Testis (tissue), 3 donors: ENCODE measurements around the gene FKBP8. TPM values are rescaled to one million over a fixed set of nuclear protein-coding genes. Genes with fewer than 3 reads are reported as not detected.

ENCODE experiments used
- DNase-seq: peaks from one replicate; pipeline ENCODE4 v3.0.0-alpha.2; 2019
- H3K27ac ChIP-seq, 2 donors: fragments of 200-600 bp; sonication (generic); one replicate each; pipeline ENCODE4 v1.5.1; 2019
- H3K27me3 ChIP-seq: fragments of 200-600 bp; sonication (generic); one replicate; pipeline ENCODE4 v1.5.1; 2019
- H3K36me3 ChIP-seq: fragments of 200-600 bp; sonication (generic); one replicate; pipeline ENCODE4 v1.5.1; 2017; ENCODE audit warnings: low read depth; ENCODE audit errors: missing control alignments
- H3K4me1 ChIP-seq: fragments of 200-600 bp; sonication (generic); one replicate; pipeline ENCODE4 v1.5.1; 2019
- H3K4me3 ChIP-seq, 2 donors: fragments of 200-600 bp; sonication (generic); one replicate each; pipeline ENCODE4 v1.5.1; 2017 to 2019
- H3K9me3 ChIP-seq: fragments of 200-600 bp; sonication (generic); one replicate; pipeline ENCODE4 v1.5.1; 2017
- CTCF ChIP-seq, 3 experiments: fragments of 450-650 bp in 2 of 3; fragments of 200-600 bp in 1 of 3; sonication (generic) in 1 of 3; IDR thresholded peaks; one replicate each; pipeline ENCODE4 v1.5.1; 2016 to 2019; ENCODE audit warnings: antibody characterized with exemption in 3 of 3, mild to moderate bottlenecking in 2 of 3, moderate library complexity in 1 of 3
- POLR2A ChIP-seq: fragments of 450-650 bp; IDR thresholded peaks from one replicate; pipeline ENCODE4 v1.6.1; 2017; ENCODE audit warnings: antibody characterized with exemption, mild to moderate bottlenecking, moderate library complexity
- WGBS, 2 donors: methylation state at CpG; one replicate each; pipeline ENCODE4 v1.1.5; 2018; 5-methylcytosine and 5-hydroxymethylcytosine counted together
- intact Hi-C: fragments of 100-400 bp; cut with DNase I; formaldehyde crosslinking; loops from one replicate; pipeline ENCODE4 v1.15.1; 2023; ENCODE audit warnings: low total_unique reads
- polyA plus RNA-seq: library from polyadenylated mRNA; stranded (reverse); fragments of 350-450 nt; fragmentation: Illumina TruSeq; extraction: RNeasy Lipid Tissue Mini Kit (QIAGEN cat#74804); gene quantifications from one replicate; pipeline ENCODE4 v1.2.3, GENCODE V29; 2014; ENCODE audit warnings: low read depth, low replicate concordance; ENCODE audit not compliant: insufficient read depth
- total RNA-seq, 2 donors: library from RNA; depleted of rRNA; stranded (reverse); fragments of >200 nt; gene quantifications; one replicate each; pipeline ENCODE4 v1.2.3, GENCODE V29; 2016

FKBP8 gene
- total and polyA plus RNA-seq, 3 donors from 2014 or later: 571 to 614 (median 587) TPM

- H3K4me1 ChIP-seq: peaks cover 87% of the 10 kb centered on the region
- DNase-seq: no peak
Measured at GRCh38 chr19:18502638-18503294, 40.6 kb downstream of the FKBP8 start.

GRCh38 chr19:18502246-18502637 is 41.1 kb downstream of the FKBP8 start:
- intact Hi-C loops: no loop called here
- H3K9me3 ChIP-seq: no peaks in the 10 kb centered on the region
- no peaks in the 10 kb centered on the region for H3K27me3 ChIP-seq
- peak overlapping the region in 1 of 2 donors; percentile 62 for H3K27ac ChIP-seq
- 83 to 88% methylated on average over 4 to 7 of the region's 7 CpGs for WGBS, 2 donors
- TF ChIP-seq CTCF (IDR thresholded peaks at IDR 0.05): no peak
- TF ChIP-seq POLR2A: no peak
- H3K4me3 ChIP-seq: no peak overlapping the region
- DNase-seq: no peak
- H3K36me3 ChIP-seq: no peaks in the 10 kb centered on the region
- peaks cover 82% of the 10 kb centered on the region for H3K4me1 ChIP-seq

More at GRCh38 chr19:18502638-18503294, 40.6 kb downstream of the FKBP8 start:
- intact Hi-C loops: no loop called here
- Histone ChIP-seq H3K4me3 (no peak overlapping the region), H3K27ac (peak overlapping the region in 1 of 2 donors; percentile 34), H3K9me3 (no peaks in the 10 kb centered on the region), H3K27me3 (no peaks in the 10 kb centered on the region), H3K36me3 (no peaks in the 10 kb centered on the region)
- WGBS, 2 donors: 72 to 77% methylated on average over 16 to 17 of the region's 17 CpGs
- no peak for TF ChIP-seq POLR2A
- TF ChIP-seq CTCF (IDR thresholded peaks at IDR 0.05): no peak

- Histone ChIP-seq H3K4me1 (peaks cover 77% of the 10 kb centered on the region), H3K27me3 (no peaks in the 10 kb centered on the region), H3K4me3 (no peak overlapping the region), H3K27ac (peak overlapping the region in 1 of 2 donors; percentile 62), H3K9me3 (no peaks in the 10 kb centered on the region), H3K36me3 (no peaks in the 10 kb centered on the region)
- TF ChIP-seq CTCF (IDR thresholded peaks at IDR 0.05): no peak
- 50 to 75% methylated on average over 5 to 9 of the region's 9 CpGs for WGBS, 2 donors
- intact Hi-C loops: no loop called here
- DNase-seq: peak; percentile 70
Measured at GRCh38 chr19:18501832-18502231, 41.5 kb downstream of the FKBP8 start.

- intact Hi-C loops: no loop called here
Measured at GRCh38 chr19:18501351-18501750, 42.0 kb downstream of the FKBP8 start.

More at GRCh38 chr19:18501351-18501750, 42.0 kb downstream of the FKBP8 start:
- 82 to 92% methylated on average over 10 to 13 of the region's 13 CpGs for WGBS, 2 donors
- Histone ChIP-seq H3K9me3 (no peaks in the 10 kb centered on the region), H3K4me3 (no peak overlapping the region), H3K36me3 (no peaks in the 10 kb centered on the region), H3K27me3 (no peaks in the 10 kb centered on the region), H3K27ac (peak overlapping the region in 1 of 2 donors; percentile 62), H3K4me1 (peaks cover 76% of the 10 kb centered on the region)
- TF ChIP-seq CTCF (IDR thresholded peaks at IDR 0.05) (no peak), POLR2A (no peak)
- no peak for DNase-seq
